Ishikawa (cell line): ENCODE data around the gene CFAP73.

Experiments
- CEBPB ChIP-seq: IDR thresholded peaks from 2 replicates; pipeline ENCODE4 v1.6.1; 2012
- CREB1 ChIP-seq: IDR thresholded peaks from 2 replicates; pipeline ENCODE4 v1.6.1; 2012; ENCODE audit warnings: low read depth
- EGR1 ChIP-seq: IDR thresholded peaks from 2 replicates; pipeline ENCODE4 v1.6.1; 2012
- EP300 ChIP-seq: IDR thresholded peaks from 2 replicates; pipeline ENCODE4 v1.6.1; 2012; ENCODE audit warnings: borderline replicate concordance
- FOXM1 ChIP-seq: IDR thresholded peaks from 2 replicates; pipeline ENCODE4 v1.6.1; 2012; ENCODE audit warnings: low read depth, borderline replicate concordance
- MAX ChIP-seq: IDR thresholded peaks from 2 replicates; pipeline ENCODE4 v1.6.1; 2012
- NFIC ChIP-seq: IDR thresholded peaks from 2 replicates; pipeline ENCODE4 v1.6.1; 2012
- RAD21 ChIP-seq: IDR thresholded peaks from 2 replicates; pipeline ENCODE4 v1.6.1; 2012; ENCODE audit warnings: low read depth
- REST ChIP-seq: IDR thresholded peaks from 2 replicates; pipeline ENCODE4 v1.6.1; 2012; ENCODE audit warnings: low read depth, mild to moderate bottlenecking
- TAF1 ChIP-seq: IDR thresholded peaks from 2 replicates; pipeline ENCODE4 v1.6.1; 2012; ENCODE audit warnings: low read depth, mild to moderate bottlenecking
- TCF12 ChIP-seq: IDR thresholded peaks from 2 replicates; pipeline ENCODE4 v1.6.1; 2012; ENCODE audit warnings: low read depth
- TEAD4 ChIP-seq: IDR thresholded peaks from 2 replicates; pipeline ENCODE4 v1.6.1; 2012
- USF1 ChIP-seq: IDR thresholded peaks from 2 replicates; pipeline ENCODE4 v1.6.1; 2012
- YY1 ChIP-seq: IDR thresholded peaks from 2 replicates; pipeline ENCODE4 v1.6.1; 2012; ENCODE audit warnings: low read depth
- ZBTB7A ChIP-seq: IDR thresholded peaks from 2 replicates; pipeline ENCODE4 v1.6.1; 2012; ENCODE audit warnings: low read depth

CFAP73 gene

GRCh38 chr12:113152196-113152834 is 2.8 kb downstream of the CFAP73 start:
- TF ChIP-seq CREB1 = no peak
- TF ChIP-seq YY1 = no peak
- no peak for TF ChIP-seq FOXM1
- TF ChIP-seq TEAD4 = no peak

- TF ChIP-seq EP300 = no peak; the same call in 1 of the 2 replicates
- peak; percentile 83 for TF ChIP-seq RAD21
- TF ChIP-seq NFIC = no peak
- no peak for TF ChIP-seq USF1
- TF ChIP-seq YY1 = no peak
- TF ChIP-seq CEBPB = no peak
- 0 out of 2 replicates have a peak, but pooled peaks have one; percentile 46 for TF ChIP-seq TCF12
- no peak for TF ChIP-seq CREB1
- peak; percentile 15; the same call in 1 of the 2 replicates for TF ChIP-seq TAF1
- no peak for TF ChIP-seq TEAD4
- no peak for TF ChIP-seq FOXM1
- TF ChIP-seq REST = no peak
- no peak for TF ChIP-seq EGR1
- TF ChIP-seq ZBTB7A = peak; percentile 33; the same call in 1 of the 2 replicates
- TF ChIP-seq MAX = peak; percentile 90
Measured at GRCh38 chr12:113152835-113153814, 3.6 kb downstream of the CFAP73 start.

- TF ChIP-seq ZBTB7A (no peak), CEBPB (no peak), EGR1 (no peak), RAD21 (no peak), FOXM1 (no peak), USF1 (no peak), TAF1 (no peak), CREB1 (no peak), REST (no peak), NFIC (no peak), EP300 (no peak)
Measured at GRCh38 chr12:113154351-113154973, 4.9 kb downstream of the CFAP73 start.

- TF ChIP-seq REST (no peak), CREB1 (no peak), YY1 (no peak), TCF12 (no peak), USF1 (no peak), NFIC (no peak), RAD21 (no peak), EGR1 (no peak), ZBTB7A (no peak), CEBPB (no peak), EP300 (no peak), MAX (no peak), TEAD4 (no peak), TAF1 (no peak), FOXM1 (no peak)
Measured at GRCh38 chr12:113155060-113155459, 5.5 kb downstream of the CFAP73 start.
